ENCODE results near the gene MUC12. TPM values are rescaled to one million over a fixed set of nuclear protein-coding genes. Genes with fewer than 3 reads are reported as not detected.
"Not testable (repeated sequence)": the region's sequence is repeated elsewhere in the genome, so short reads cannot be mapped to it uniquely, and the experiment has no call there.

The MUC12 gene
- total RNA-seq, 1 experiment from 2014 or later = 0.54 TPM

DNA sequence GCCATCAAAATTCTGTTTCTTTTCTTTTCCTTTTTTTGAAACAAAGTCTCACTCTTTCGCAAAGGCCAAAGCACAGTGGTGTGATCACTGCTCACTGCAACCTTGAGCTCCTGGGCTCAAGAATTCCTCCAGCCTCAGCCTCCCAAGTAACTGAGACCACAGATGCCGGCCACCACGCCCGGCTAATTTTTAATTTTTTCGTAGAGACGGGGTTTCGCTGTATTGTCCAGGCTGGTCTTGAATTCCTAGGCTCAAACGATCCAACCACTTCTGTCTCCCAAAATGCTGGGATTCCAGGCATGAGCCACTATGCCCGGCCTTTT is 90.2 kb downstream of the MUC12 start:
- no peak for DNase-seq (ENCODE audit: low spot score)

DNA sequence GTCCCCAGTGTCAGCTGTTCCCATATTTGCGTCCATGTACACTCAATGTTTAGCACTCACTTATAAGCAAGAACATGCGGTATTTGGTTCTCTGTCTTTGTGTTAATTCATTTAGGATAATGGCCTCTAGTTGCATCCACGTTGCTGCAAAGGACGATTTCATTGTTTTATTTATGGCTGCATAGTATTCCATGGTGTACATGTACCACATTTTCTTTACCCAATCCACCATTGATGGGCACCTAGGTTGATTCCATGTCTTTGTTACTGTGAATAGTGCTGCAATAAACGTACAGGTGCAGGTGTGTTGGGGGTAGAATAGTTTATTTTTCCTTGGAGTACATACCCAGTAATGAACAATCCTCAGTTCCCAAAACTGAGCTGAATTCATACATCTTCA is 91.6 kb downstream of the MUC12 start:
- DNase-seq (ENCODE audit: low spot score) = no peak

DNA sequence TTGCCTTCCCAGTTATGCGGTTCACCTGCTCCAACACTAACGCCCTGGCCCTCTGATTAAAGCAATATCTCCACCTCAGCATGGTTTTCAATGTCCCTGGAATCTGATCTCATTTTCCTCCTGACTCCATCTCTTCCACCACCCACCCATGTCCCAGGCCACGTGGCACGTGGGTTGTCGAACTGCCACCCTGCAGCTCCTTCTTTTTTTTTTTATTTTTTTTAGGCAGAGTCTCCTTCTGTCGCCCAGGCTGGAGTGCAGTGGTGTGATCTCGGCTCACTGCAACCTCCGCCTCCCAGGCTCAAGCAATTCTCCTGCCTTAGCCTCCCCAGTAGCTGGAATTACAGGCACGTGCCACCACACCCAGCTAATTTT is 94.8 kb downstream of the MUC12 start:
- not testable (repeated sequence) for DNase-seq (ENCODE audit: low spot score)

DNA sequence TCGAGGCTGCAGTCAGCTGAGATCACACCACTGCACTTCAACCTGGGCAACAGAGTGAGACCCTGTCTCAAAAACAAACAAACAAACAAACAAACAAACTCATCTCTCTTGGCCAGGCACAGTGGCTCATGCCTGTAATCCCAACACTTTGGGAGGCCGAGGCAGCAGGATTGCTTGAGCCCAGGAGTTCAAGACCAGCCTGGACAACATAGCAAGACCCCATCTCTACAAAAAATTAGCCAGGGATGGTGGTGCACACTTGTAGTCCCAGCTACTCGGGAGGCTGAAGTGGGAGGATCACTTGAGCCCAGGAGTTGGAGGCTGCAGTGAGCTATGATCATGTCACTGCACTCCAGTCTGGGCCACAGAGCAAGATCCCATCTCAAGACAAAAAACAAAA is 95.8 kb downstream of the MUC12 start:
- not testable (repeated sequence) for DNase-seq (ENCODE audit: low spot score)

DNA sequence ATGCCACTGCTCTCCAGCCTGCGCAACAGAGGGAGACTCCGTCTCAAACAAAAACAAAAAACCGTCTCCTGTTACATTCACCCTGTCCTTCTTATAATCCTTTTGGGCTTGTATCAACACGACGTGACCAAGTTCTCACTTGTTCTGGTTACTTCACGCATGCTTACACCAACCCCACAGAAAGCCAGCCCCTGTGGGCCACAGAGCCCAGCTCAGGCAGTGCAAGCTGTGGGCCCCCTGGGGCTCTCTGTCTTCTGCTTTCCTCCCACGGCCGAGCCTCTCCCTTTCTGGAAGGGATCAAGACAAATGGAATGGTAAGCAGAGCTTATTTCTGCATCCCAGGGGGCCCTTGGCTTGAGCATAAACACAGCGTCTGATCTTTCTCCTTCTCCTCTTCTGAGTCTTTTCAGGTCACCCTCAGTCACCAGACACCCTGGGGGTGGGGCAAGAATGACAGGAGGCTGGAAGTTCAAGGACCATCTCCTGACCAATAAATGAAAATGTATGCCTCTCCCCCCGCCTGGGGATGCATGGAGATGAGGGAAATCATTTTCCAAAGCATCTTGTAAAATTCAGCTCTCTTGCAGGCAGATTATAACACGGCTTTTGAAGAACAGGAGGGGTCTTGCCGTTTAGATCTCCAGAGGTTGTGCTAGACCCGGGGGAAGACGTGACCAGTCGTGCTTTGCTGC is 96.9 kb downstream of the MUC12 start:
- no peak for DNase-seq (ENCODE audit: low spot score)

DNA sequence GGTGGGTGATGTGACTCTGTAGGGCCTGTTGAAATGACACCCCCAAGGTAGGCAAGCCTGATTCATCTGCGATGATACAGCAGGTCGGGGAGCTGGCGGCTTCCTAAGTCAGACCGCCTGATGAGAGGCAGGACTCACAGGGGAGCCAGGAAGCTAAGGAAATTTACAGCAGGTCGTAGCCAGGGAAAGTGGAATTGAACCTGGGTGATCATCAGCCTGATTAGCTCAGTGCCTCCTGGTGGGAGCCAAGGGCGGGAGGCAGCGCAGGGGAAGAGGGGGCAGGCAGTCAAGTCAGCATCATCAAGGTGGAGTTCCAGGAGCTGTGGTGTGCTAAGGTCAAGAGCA is 97.4 kb downstream of the MUC12 start:
- DNase-seq (ENCODE audit: low spot score) = no peak

DNA sequence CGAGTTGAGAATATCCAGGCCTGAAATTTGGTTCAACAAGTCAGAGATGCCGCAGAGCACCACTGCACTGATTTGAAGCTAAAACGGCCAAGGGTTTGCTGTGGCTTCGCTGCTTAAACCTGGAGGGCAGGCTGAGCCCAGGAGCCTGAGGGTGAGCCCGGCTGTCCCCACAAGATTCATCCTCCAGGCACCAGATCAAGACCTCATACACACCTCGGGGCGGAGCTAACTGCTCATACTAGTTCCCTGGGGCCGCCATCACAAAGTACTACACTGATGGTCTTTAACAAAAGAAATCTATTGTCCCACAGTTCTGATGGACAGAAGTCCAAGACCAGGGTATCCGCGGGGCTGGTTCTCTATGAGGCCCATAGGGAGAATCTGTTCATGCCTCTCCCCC is 99.0 kb downstream of the MUC12 start:
- DNase-seq (ENCODE audit: low spot score) = no peak

Other genes starting within 250 kb of the MUC12 start
- gene EPO, start 249.1 kb upstream of the MUC12 start, total RNA-seq (2014; rRNA removed; shearing (Covaris generic)) = not detected in 2 replicates
- gene ZAN, start 236.0 kb upstream of the MUC12 start, total RNA-seq (2014; rRNA removed; shearing (Covaris generic)) = not detected in 2 replicates
- gene EPHB4, start 142.0 kb upstream of the MUC12 start, total RNA-seq (2014; rRNA removed; shearing (Covaris generic)) = 29.9 and 37.1 TPM in 2 replicates
- 4.9 and 5.6 TPM in 2 replicates for gene SLC12A9, start 116.9 kb upstream of the MUC12 start, total RNA-seq (2014; rRNA removed; shearing (Covaris generic))
- 78.5 and 95.5 TPM in 2 replicates for gene TRIP6, start 102.2 kb upstream of the MUC12 start, total RNA-seq (2014; rRNA removed; shearing (Covaris generic))
- 44.3 and 46.8 TPM in 2 replicates for gene SRRT, start 94.5 kb upstream of the MUC12 start, total RNA-seq (2014; rRNA removed; shearing (Covaris generic))
- gene UFSP1, start 79.8 kb upstream of the MUC12 start, total RNA-seq (2014; rRNA removed; shearing (Covaris generic)) = 6.3 and 6.7 TPM in 2 replicates
- gene ACHE, start 73.7 kb upstream of the MUC12 start, total RNA-seq (2014; rRNA removed; shearing (Covaris generic)) = 0.15 TPM in 1 of 2 replicates, not detected in the other
- not detected in 2 replicates for gene MUC3A, start 20.0 kb upstream of the MUC12 start, total RNA-seq (2014; rRNA removed; shearing (Covaris generic))
- not detected in 2 replicates for gene MUC17, start 50.5 kb downstream of the MUC12 start, total RNA-seq (2014; rRNA removed; shearing (Covaris generic))
- gene TRIM56, start 115.9 kb downstream of the MUC12 start, total RNA-seq (2014; rRNA removed; shearing (Covaris generic)) = 3.4 and 4.6 TPM in 2 replicates
- 11.1 and 12.7 TPM in 2 replicates for gene SERPINE1, start 157.5 kb downstream of the MUC12 start, total RNA-seq (2014; rRNA removed; shearing (Covaris generic))
- gene AP1S1, start 184.9 kb downstream of the MUC12 start, total RNA-seq (2014; rRNA removed; shearing (Covaris generic)) = 148 and 186 TPM in 2 replicates
- 3.6 and 7.1 TPM in 2 replicates for gene VGF, start 196.0 kb downstream of the MUC12 start, total RNA-seq (2014; rRNA removed; shearing (Covaris generic))
- gene NAT16, start 210.7 kb downstream of the MUC12 start, total RNA-seq (2014; rRNA removed; shearing (Covaris generic)) = not detected in 2 replicates
- not detected in 2 replicates for gene MOGAT3, start 231.5 kb downstream of the MUC12 start, total RNA-seq (2014; rRNA removed; shearing (Covaris generic))
- gene PLOD3, start 248.0 kb downstream of the MUC12 start, total RNA-seq (2014; rRNA removed; shearing (Covaris generic)) = 32.7 and 41.3 TPM in 2 replicates
- 87.9 and 103 TPM in 2 replicates for gene ZNHIT1, start 248.6 kb downstream of the MUC12 start, total RNA-seq (2014; rRNA removed; shearing (Covaris generic))